Muscle layer of duodenum (tissue), 2 donors: ENCODE measurements around the gene TPBGL.

Experiments used
- H3K27ac ChIP-seq: one replicate; pipeline ENCODE4 v1.7.0; 2013; ENCODE audit warnings: mild to moderate bottlenecking, low read length
- H3K27me3 ChIP-seq: one replicate; pipeline ENCODE4 v1.7.0; 2013; ENCODE audit warnings: low read depth, mild to moderate bottlenecking, control low read depth, low read length
- H3K36me3 ChIP-seq, 2 donors: one replicate each; pipeline ENCODE4 v1.7.0; 2013; ENCODE audit warnings: low read length in 2 of 2, control low read depth in 1 of 2, mild to moderate bottlenecking in 1 of 2; ENCODE audit not compliant: insufficient read depth in 2 of 2, control insufficient read depth in 1 of 2
- H3K4me1 ChIP-seq, 2 donors: one replicate each; pipeline ENCODE4 v1.7.0; 2013; ENCODE audit warnings: low read length in 2 of 2, mild to moderate bottlenecking in 2 of 2, control low read depth in 1 of 2, moderate library complexity in 1 of 2; ENCODE audit not compliant: insufficient read depth in 2 of 2, control insufficient read depth in 1 of 2
- H3K4me3 ChIP-seq, 2 donors: one replicate each; pipeline ENCODE4 v1.7.0; 2013; ENCODE audit warnings: low read length in 2 of 2, low read depth in 1 of 2, mild to moderate bottlenecking in 1 of 2
- H3K9me3 ChIP-seq, 2 donors: one replicate each; pipeline ENCODE4 v1.7.0; 2013; ENCODE audit warnings: low read length in 2 of 2, control low read depth in 1 of 2, mild to moderate bottlenecking in 1 of 2; ENCODE audit not compliant: control insufficient read depth in 1 of 2
- donor health status: healthy.

Gene TPBGL

GRCh38 chr11:75275581-75275980 is 35.0 kb downstream of the TPBGL start:
- no peak overlapping the region for H3K27ac ChIP-seq
- H3K4me1 ChIP-seq: peaks cover 9 to 13% of the 10 kb centered on the region in 2 donors
- no peak overlapping the region for H3K4me3 ChIP-seq
- H3K9me3 ChIP-seq: no peaks in the 10 kb centered on the region
- H3K27me3 ChIP-seq: no peaks in the 10 kb centered on the region
- H3K36me3 ChIP-seq: peaks cover 55 to 64% of the 10 kb centered on the region in 2 donors

- no peaks in the 10 kb centered on the region for H3K9me3 ChIP-seq
- no peak overlapping the region for H3K4me3 ChIP-seq
- no peaks in the 10 kb centered on the region for H3K27me3 ChIP-seq
- H3K36me3 ChIP-seq: peaks cover 50 to 62% of the 10 kb centered on the region in 2 donors
- peak overlapping the region; percentile 34 for H3K27ac ChIP-seq
- peaks cover 11 to 13% of the 10 kb centered on the region in 2 donors for H3K4me1 ChIP-seq
Measured at GRCh38 chr11:75276186-75276585, 35.6 kb downstream of the TPBGL start.

- no peaks in the 10 kb centered on the region for H3K9me3 ChIP-seq
- peaks cover 11 to 13% of the 10 kb centered on the region in 2 donors for H3K4me1 ChIP-seq
- H3K27ac ChIP-seq: peak overlapping the region; percentile 34
- no peaks in the 10 kb centered on the region for H3K27me3 ChIP-seq
- H3K36me3 ChIP-seq: peaks cover 55 to 62% of the 10 kb centered on the region in 2 donors
- H3K4me3 ChIP-seq: no peak overlapping the region
Measured at GRCh38 chr11:75276686-75277085, 36.1 kb downstream of the TPBGL start.

GRCh38 chr11:75277211-75277805 is 36.7 kb downstream of the TPBGL start:
- peak overlapping the region; percentile 34 for H3K27ac ChIP-seq
- H3K4me3 ChIP-seq: no peak overlapping the region
- peaks cover 11 to 13% of the 10 kb centered on the region in 2 donors for H3K4me1 ChIP-seq
- peaks cover 56 to 62% of the 10 kb centered on the region in 2 donors for H3K36me3 ChIP-seq
- no peaks in the 10 kb centered on the region for H3K27me3 ChIP-seq
- H3K9me3 ChIP-seq: no peaks in the 10 kb centered on the region

- peaks cover 58 to 62% of the 10 kb centered on the region in 2 donors for H3K36me3 ChIP-seq
- H3K27ac ChIP-seq: no peak overlapping the region
- H3K27me3 ChIP-seq: no peaks in the 10 kb centered on the region
- peaks cover 11 to 13% of the 10 kb centered on the region in 2 donors for H3K4me1 ChIP-seq
- H3K4me3 ChIP-seq: no peak overlapping the region
- H3K9me3 ChIP-seq: no peaks in the 10 kb centered on the region
Measured at GRCh38 chr11:75277991-75278790, 37.6 kb downstream of the TPBGL start.

GRCh38 chr11:75279273-75279672 is 38.7 kb downstream of the TPBGL start:
- Histone ChIP-seq H3K4me1 (peaks cover 11 to 13% of the 10 kb centered on the region in 2 donors), H3K9me3 (no peaks in the 10 kb centered on the region), H3K4me3 (no peak overlapping the region), H3K27me3 (no peaks in the 10 kb centered on the region), H3K36me3 (peaks cover 53 to 57% of the 10 kb centered on the region in 2 donors), H3K27ac (no peak overlapping the region)

- H3K36me3 ChIP-seq: peaks cover 57 to 60% of the 10 kb centered on the region in 2 donors
- H3K27ac ChIP-seq: no peak overlapping the region
- no peaks in the 10 kb centered on the region for H3K27me3 ChIP-seq
- no peak overlapping the region for H3K4me3 ChIP-seq
- H3K9me3 ChIP-seq: no peaks in the 10 kb centered on the region
- H3K4me1 ChIP-seq: peaks cover 11 to 13% of the 10 kb centered on the region in 2 donors
Measured at GRCh38 chr11:75280227-75280701, 39.7 kb downstream of the TPBGL start.

GRCh38 chr11:75280770-75281468 is 40.3 kb downstream of the TPBGL start:
- Histone ChIP-seq H3K4me3 (no peak overlapping the region), H3K36me3 (peaks cover 63 to 67% of the 10 kb centered on the region in 2 donors), H3K27ac (no peak overlapping the region), H3K27me3 (no peaks in the 10 kb centered on the region), H3K9me3 (no peaks in the 10 kb centered on the region), H3K4me1 (peaks cover 7 to 11% of the 10 kb centered on the region in 2 donors)

GRCh38 chr11:75281469-75282095 is 41.0 kb downstream of the TPBGL start:
- no peak overlapping the region for H3K27ac ChIP-seq
- H3K4me3 ChIP-seq: no peak overlapping the region
- H3K9me3 ChIP-seq: no peaks in the 10 kb centered on the region
- peaks cover 2 to 11% of the 10 kb centered on the region in 2 donors for H3K4me1 ChIP-seq
- H3K36me3 ChIP-seq: peaks cover 66 to 67% of the 10 kb centered on the region in 2 donors
- H3K27me3 ChIP-seq: no peaks in the 10 kb centered on the region

- H3K27ac ChIP-seq: no peak overlapping the region
- peaks cover 0 to 11% of the 10 kb centered on the region in 2 donors for H3K4me1 ChIP-seq
- no peaks in the 10 kb centered on the region for H3K9me3 ChIP-seq
- no peak overlapping the region for H3K4me3 ChIP-seq
- peaks cover 50 to 58% of the 10 kb centered on the region in 2 donors for H3K36me3 ChIP-seq
- no peaks in the 10 kb centered on the region for H3K27me3 ChIP-seq
Measured at GRCh38 chr11:75283391-75283931, 42.9 kb downstream of the TPBGL start.
